NAMALWA (cell line): Measurements from ENCODE around the gene CER1.
A peak's percentile ranks its signal among the peaks of the same experiment; 100 is the strongest.

Source experiments
- DNase-seq: peaks from one replicate; pipeline ENCODE4 v3.0.0-alpha.2; 2015; ENCODE audit warnings: low spot score

Gene CER1, protein sequence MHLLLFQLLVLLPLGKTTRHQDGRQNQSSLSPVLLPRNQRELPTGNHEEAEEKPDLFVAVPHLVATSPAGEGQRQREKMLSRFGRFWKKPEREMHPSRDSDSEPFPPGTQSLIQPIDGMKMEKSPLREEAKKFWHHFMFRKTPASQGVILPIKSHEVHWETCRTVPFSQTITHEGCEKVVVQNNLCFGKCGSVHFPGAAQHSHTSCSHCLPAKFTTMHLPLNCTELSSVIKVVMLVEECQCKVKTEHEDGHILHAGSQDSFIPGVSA

GRCh38 chr9:14722391-14723035 lies at the start of gene CER1:
CER1 (minus strand) TSS chr9:14722733; CDS start chr9:14722672, 61 bp downstream.
- no peak for DNase-seq

- DNase-seq: no peak
These were observed 48.1 kb upstream of the CER1 start for GRCh38 chr9:14770592-14770991.

DNA sequence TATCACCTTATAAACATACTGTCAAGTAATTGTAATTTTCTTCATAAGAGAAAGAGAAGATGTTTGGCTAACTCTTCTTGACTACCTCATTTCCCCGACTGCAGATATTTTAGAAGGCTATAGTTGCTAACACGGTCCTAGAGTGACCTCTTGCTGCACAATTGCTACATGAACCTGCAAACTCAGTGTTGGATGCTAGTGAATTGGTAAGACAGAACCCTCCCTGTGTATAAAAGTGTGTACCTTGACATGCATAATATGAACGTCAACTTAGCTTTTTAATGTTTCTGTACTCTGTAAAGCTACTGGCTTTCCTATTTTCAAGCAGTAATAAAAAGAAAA lies 46.7 kb upstream of the CER1 start:
- DNase-seq: peak; percentile 64

DNA sequence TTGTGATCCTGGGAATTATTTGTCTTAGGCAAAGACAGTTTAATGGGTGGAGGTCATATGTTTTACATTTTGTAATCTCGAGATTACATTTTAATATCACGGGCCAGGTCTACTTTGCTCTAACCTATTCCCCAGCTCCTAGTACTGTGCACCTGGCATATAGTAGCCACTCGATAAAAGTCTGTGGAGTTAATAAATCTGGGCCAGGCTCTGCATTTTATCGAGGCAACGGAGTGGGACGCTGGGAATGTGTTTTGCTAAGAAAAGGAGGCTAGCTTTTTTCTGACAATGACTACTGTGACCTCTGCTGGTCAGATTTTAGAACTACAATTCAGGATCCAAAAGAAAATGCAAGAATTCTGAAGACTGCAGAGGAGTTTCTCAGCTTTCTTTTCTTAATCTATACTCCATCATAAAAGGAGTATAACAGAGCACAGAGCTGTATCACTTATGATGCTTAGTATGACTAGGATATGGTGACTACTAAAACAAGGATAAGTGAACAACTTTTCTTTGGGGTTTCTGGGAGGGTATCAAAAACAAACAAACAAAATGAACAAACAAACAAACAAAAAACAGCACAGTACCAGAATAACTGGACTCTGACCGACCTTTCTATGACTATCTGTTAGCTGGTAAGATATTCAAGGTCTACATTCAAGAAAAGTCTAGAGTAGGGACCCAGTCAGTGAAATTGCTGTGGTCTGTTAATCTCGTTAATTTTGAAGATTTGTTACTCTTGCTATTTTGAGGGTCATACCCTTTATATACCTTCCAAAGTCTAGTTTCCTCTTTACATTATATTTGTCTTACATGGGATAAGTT lies 46.1 kb upstream of the CER1 start:
- peak; percentile 68 for DNase-seq

GRCh38 chr9:14766299-14766698 lies 43.8 kb upstream of the CER1 start:
- DNase-seq: no peak

DNA sequence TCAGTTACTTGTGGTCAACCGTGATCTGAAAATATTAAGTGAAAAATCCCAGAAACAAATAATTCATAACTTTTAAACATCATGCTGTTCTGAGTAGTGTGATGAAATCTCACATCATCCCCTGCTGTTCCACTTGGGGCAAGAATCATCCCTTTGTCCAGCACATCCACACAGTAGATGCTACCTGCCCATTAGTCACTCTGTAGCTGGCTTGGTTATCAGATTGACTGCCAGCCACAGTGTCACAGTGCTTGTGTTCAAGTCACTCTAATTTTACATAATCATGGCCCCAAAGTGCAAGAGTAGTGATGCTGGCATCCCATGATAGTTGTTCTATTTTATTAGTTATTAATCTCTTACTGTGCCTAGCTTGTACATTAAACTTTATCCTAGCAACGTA lies 39.1 kb upstream of the CER1 start:
- no peak for DNase-seq

DNA sequence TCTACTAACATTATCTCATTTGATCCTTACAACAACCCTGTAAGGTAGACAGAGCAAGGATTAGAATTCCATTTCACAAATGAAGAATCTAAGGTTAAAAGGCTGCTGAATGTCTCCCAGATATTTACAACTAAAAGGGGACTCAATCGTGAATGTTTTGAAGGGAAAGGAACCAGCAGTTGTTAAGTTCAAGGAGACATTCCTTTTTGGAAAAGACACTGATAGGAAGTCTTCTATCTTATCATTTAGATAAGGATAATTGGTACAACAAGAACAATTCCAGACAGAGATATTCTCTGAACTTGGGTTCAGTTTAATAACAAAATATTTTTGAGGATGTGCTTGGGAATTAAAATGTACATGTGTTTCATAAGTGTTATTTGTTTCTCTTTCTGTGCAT lies 37.5 kb upstream of the CER1 start:
- no peak for DNase-seq

DNA sequence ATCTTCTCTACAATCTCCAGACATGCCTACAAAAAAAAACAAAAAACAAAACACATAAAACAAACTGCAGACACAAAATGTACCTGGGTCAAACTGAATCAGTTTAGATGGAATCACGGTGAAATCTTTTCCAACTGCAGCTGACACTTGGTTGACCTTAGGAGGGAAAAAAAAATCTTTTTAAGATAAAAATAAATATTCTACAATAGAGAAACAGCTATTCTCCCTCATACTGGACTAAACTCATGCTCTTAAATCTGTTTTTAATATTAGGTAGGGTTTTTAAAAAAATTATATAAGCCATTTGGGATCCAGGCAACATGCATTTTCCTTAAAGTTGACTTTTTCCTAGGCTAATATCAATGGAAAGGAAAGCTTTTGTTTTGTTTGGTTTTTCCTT lies 33.8 kb upstream of the CER1 start:
- DNase-seq: no peak

DNA sequence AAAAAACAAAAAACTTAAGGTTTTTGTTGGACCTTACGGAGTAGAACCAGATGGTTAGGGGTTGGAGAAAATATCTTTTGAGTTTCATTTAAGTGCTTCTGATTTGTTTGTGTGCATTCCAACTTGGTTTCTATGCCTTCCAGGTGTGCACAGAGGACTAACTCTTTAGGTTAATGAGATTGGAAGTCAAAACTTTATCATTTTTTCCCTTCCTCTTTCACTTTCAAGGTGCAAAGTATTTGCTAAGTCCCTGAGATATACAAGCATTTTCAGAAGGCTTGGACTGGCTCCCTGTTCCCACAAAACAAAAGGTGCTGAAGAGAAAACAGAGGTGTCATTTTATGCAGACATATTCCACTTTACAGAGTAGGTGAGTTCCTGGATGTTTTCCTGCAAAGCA lies 30.3 kb upstream of the CER1 start:
- no peak for DNase-seq

GRCh38 chr9:14752271-14752670 lies 29.7 kb upstream of the CER1 start:
- no peak for DNase-seq

- DNase-seq: no peak
These were observed 28.3 kb upstream of the CER1 start for GRCh38 chr9:14750821-14751220.

- no peak for DNase-seq
These were observed 27.2 kb upstream of the CER1 start for GRCh38 chr9:14749741-14750211.

GRCh38 chr9:14748373-14748772 lies 25.8 kb upstream of the CER1 start:
- DNase-seq: no peak

- DNase-seq: no peak
These were observed 24.6 kb upstream of the CER1 start for GRCh38 chr9:14747111-14747510.

DNA sequence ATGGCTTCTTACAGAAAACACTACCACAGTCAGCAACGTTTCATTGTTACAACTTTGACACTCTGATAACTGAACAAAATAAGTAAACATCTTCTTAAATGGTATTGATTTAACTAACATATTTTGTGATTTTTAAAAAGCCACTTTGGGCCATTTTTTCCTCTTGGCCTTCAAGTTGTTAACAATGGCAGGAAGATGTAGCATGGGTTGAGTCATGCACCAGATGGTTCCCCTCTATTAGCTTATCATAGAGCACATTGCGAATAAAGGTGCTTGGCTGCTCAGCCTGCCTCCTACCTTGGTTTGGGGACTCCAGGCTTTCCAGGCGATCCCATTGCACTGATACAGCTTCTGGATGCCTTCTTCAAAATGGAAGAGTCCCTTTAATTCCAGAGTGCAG lies 24.1 kb upstream of the CER1 start:
- DNase-seq: no peak

- DNase-seq: no peak
These were observed 22.2 kb upstream of the CER1 start for GRCh38 chr9:14744768-14745167.

DNA sequence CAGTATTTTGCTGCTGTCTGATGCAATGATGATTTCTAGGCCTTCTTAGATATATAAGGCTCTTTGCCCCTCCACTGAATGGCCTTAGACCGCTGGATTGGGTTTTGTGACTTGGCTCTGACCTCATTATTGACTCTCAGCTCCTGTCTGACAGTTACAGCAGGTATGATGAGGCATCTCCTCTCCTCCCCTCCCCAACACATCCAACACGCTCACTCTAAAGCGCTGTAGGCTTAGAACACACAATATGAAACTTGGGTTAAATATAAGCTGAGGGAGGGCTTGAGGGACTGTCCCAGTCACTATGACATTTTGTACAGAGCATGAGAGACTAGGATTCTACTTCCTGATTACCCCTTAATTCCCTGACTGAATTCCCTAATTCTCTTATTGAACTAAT lies 18.8 kb upstream of the CER1 start:
- DNase-seq: no peak

GRCh38 chr9:14733133-14733532 lies 10.6 kb upstream of the CER1 start:
- DNase-seq: no peak

GRCh38 chr9:14731294-14731981 lies 8.9 kb upstream of the CER1 start:
- no peak for DNase-seq

DNA sequence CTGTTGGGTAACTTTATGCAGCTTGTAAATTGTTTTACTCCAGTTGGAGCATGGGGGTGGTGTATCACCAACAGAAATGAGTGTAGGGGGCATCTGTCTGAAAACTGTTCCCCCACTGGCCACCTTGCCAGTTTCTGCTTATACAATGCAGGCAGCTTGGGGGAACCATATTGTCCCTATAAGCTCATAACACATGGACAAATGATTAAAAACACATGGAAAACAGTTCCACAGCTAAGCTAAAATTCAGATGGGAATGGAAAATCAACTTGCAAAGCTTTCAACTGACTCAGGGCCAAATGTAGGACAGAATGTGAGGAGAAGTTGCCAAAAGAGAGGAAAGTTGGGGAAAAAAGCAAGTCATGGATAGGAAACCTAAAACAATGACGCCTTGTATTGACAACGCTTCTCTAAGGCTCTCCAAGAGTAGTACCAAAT lies 7.9 kb upstream of the CER1 start:
- DNase-seq: no peak

- no peak for DNase-seq
These were observed 768 bp upstream of the CER1 start for GRCh38 chr9:14723301-14723700.

- no peak for DNase-seq
These were observed 3.2 kb downstream of the CER1 start for GRCh38 chr9:14719231-14719923.
